HepG2 (cell line): ENCODE data around the gene ZNF556. TPM values are rescaled to one million over a fixed set of nuclear protein-coding genes. Genes with fewer than 3 reads are reported as not detected.

Experiments used
- CENPBD1 ChIP-seq: sonication (generic); formaldehyde crosslinking; IDR thresholded peaks from 2 replicates; pipeline ENCODE4 v1.8.0; 2022; ENCODE audit warnings: missing genetic modification reagents, low read depth, mild to moderate bottlenecking, borderline replicate concordance
- GMEB2 ChIP-seq: IDR thresholded peaks from 2 replicates; pipeline ENCODE4 v1.6.1; 2016; ENCODE audit warnings: missing biosample characterization, missing genetic modification reagents, low read depth
- MEIS1 ChIP-seq: sonication (generic); formaldehyde crosslinking; IDR thresholded peaks from 2 replicates; pipeline ENCODE4 v1.9.0; 2021; ENCODE audit warnings: mild to moderate bottlenecking, missing genetic modification reagents, moderate library complexity, borderline replicate concordance
- MTF2 ChIP-seq: sonication (generic); formaldehyde crosslinking; IDR thresholded peaks from 2 replicates; pipeline ENCODE4 v1.5.0; 2020; ENCODE audit warnings: missing genetic modification reagents, borderline replicate concordance
- MXD3 ChIP-seq: IDR thresholded peaks from 2 replicates; pipeline ENCODE4 v1.6.1; 2016; ENCODE audit warnings: mild to moderate bottlenecking, missing biosample characterization, missing genetic modification reagents
- NR2F6 ChIP-seq, 2 experiments: IDR thresholded peaks; 2 replicates each; pipeline ENCODE4 v1.6.1; 2016; ENCODE audit warnings: antibody characterized with exemption in 1 of 2, mild to moderate bottlenecking in 1 of 2
- POLR2A ChIP-seq, 2 experiments: IDR thresholded peaks; 2 replicates each; pipeline ENCODE4 v1.6.1; 2011; ENCODE audit warnings: low read depth in 2 of 2, low read length in 2 of 2, mild to moderate bottlenecking in 1 of 2, moderate library complexity in 1 of 2; ENCODE audit not compliant: insufficient read depth in 1 of 2
- RFX5 ChIP-seq: IDR thresholded peaks from 2 replicates; pipeline ENCODE4 v1.6.1; 2011; ENCODE audit warnings: low read depth, low read length, improper control_type of control experiment
- ZBTB4 ChIP-seq: sonication (generic); formaldehyde crosslinking; IDR thresholded peaks from 2 replicates; pipeline ENCODE4 v1.4.0; 2020; ENCODE audit warnings: missing genetic modification reagents, mild to moderate bottlenecking, borderline replicate concordance
- ZBTB49 ChIP-seq: sonication (generic); formaldehyde crosslinking; IDR thresholded peaks from 2 replicates; pipeline ENCODE4 v1.4.0; 2020; ENCODE audit warnings: missing genetic modification reagents, borderline replicate concordance
- ZGPAT ChIP-seq: IDR thresholded peaks from 2 replicates; pipeline ENCODE4 v1.6.1; 2016; ENCODE audit warnings: mild to moderate bottlenecking
- ZNF253 ChIP-seq: sonication (generic); formaldehyde crosslinking; IDR thresholded peaks from 2 replicates; pipeline ENCODE4 v1.8.0; 2022; ENCODE audit warnings: mild to moderate bottlenecking, missing genetic modification reagents, borderline replicate concordance
- ZNF709 ChIP-seq: sonication (generic); formaldehyde crosslinking; IDR thresholded peaks from 2 replicates; pipeline ENCODE4 v1.5.0; 2020; ENCODE audit warnings: mild to moderate bottlenecking, missing genetic modification reagents
- ZNF724P ChIP-seq: sonication (generic); formaldehyde crosslinking; IDR thresholded peaks from 2 replicates; pipeline ENCODE4 v1.8.0; 2022; ENCODE audit warnings: missing genetic modification reagents, borderline replicate concordance
- ZNF740 ChIP-seq: sonication (generic); formaldehyde crosslinking; IDR thresholded peaks from 2 replicates; pipeline ENCODE4 v1.4.0; 2020; ENCODE audit warnings: missing genetic modification reagents
- ZNF747 ChIP-seq: sonication (generic); formaldehyde crosslinking; IDR thresholded peaks from 2 replicates; pipeline ENCODE4 v1.8.1; 2023; ENCODE audit warnings: missing genetic modification reagents, mild to moderate bottlenecking, borderline replicate concordance
- ZNF772 ChIP-seq: sonication (generic); formaldehyde crosslinking; IDR thresholded peaks from 2 replicates; pipeline ENCODE4 v1.5.0; 2020; ENCODE audit warnings: mild to moderate bottlenecking, missing genetic modification reagents
- polyA plus RNA-seq, 8 experiments: library from polyadenylated mRNA; depleted of rRNA in 3 of 8; stranded (reverse) in 7 of 8; unstranded in 1 of 8; fragments of >200 nt; fragmentation: Illumina TruSeq in 4 of 8; extraction: Trizol in 4 of 8; gene quantifications; 2 replicates each; pipeline versions ENCODE4 v1.2.1 to v1.2.3, GENCODE V29; 2011 to 2016; ENCODE audit warnings: low read depth in 4 of 8, missing spikeins in 1 of 8, mixed read lengths in 1 of 8; ENCODE audit not compliant: insufficient read depth in 1 of 8
- total RNA-seq, 5 experiments: library from RNA; depleted of rRNA; stranded (reverse); fragments of >200 nt; fragmentation: Illumina TruSeq; extraction: Trizol; gene quantifications; 2 replicates each; pipeline ENCODE4 v1.2.3, GENCODE V29; 2016; ENCODE audit warnings: low read depth in 1 of 5

The ZNF556 gene
- total and polyA plus RNA-seq, 2 of the 13 experiments (the other 11 are each of a cell fraction or from before 2014, with no cell fraction given) = 4.2 to 28.6 TPM

GRCh38 chr19:2867025-2867991 is at the start of gene ZNF556 (continued):
- no peak for TF ChIP-seq ZBTB49
- TF ChIP-seq ZNF253 (CRISPR knock-in tag) = peak; percentile 56; the same call in 1 of the 2 replicates
- TF ChIP-seq ZNF709 = no peak
- no peak for TF ChIP-seq ZBTB4 (CRISPR knock-in tag)
- peak; percentile 33; the same call in 1 of the 2 replicates for TF ChIP-seq ZGPAT
- no peak for TF ChIP-seq ZNF740 (CRISPR knock-in tag)
- TF ChIP-seq RFX5 = peak; percentile 95
- TF ChIP-seq GMEB2 = no peak
- peak; percentile 99 for TF ChIP-seq POLR2A (IDR thresholded peaks at IDR 0.05; ENCODE audit: insufficient read depth in 1 of 2, low read depth in 2 of 2, low read length in 2 of 2)
- TF ChIP-seq ZNF772 (CRISPR knock-in tag) = 0 out of 2 replicates have a peak, but pooled peaks have one; percentile 37
- TF ChIP-seq MTF2 (CRISPR knock-in tag) = no peak
- peak; percentile 28; the same call in 1 of the 2 replicates for TF ChIP-seq NR2F6 (IDR thresholded peaks at IDR 0.05)
- peak; percentile 43; the same call in 1 of the 2 replicates for TF ChIP-seq NR2F6 (CRISPR knock-in tag; IDR thresholded peaks at IDR 0.05)
- TF ChIP-seq CENPBD1 (CRISPR knock-in tag) = no peak
- peak; percentile 79 for TF ChIP-seq MXD3 (CRISPR knock-in tag)
- TF ChIP-seq ZNF724P = no peak
- 0 out of 2 replicates have a peak, but pooled peaks have one; percentile 71 for TF ChIP-seq MEIS1 (CRISPR knock-in tag)
- TF ChIP-seq ZNF747 (CRISPR knock-in tag) = peak; percentile 53; the same call in 1 of the 2 replicates
